ENCODE results near the gene CNTD1. TPM values are rescaled to one million over a fixed set of nuclear protein-coding genes. Genes with fewer than 3 reads are reported as not detected.

The CNTD1 gene
- polyA plus RNA-seq, 1 donor = 0.70 TPM

DNA sequence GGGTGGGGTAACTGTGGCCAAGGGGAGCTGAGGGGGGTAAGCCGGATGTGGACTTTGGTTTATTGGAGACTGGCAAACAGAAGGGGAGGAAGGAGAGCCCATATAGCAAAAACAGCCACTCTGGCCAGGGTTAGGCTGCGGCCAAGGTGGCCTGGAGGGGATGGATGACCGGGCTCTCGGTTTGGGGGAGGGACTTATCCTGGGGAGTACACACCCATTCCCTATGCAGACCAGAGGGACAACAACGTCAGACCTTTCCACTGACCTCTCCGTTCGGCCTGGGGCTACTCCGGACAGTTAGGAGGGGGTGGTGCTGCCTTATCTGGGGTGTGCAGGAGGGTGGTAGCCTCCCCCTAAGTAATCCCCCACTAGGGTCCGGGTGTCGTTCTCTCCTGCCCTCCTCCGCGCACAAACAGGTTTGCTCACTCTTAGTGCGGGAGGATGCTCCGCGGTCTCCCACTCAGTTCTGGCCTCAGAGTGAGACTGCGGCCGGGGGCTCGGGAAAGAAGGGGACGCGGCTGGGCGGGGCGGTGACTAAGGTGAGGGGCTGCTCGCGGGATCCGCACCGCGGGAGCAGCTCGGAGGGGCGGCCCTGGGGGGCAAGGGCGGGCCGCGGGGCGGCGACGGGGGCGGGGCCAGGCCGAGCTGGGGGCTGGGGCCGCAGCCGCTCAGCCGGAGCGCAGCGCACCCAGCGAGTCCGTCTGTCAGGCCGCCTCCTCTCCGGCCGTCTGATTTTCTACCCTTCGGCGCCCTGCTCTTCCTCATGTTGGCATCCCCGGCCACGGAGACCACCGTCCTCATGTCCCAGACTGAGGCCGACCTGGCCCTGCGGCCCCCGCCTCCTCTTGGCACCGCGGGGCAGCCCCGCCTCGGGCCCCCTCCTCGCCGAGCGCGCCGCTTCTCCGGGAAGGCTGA is 18.5 kb upstream of the CNTD1 start, which contains the start of gene WNK4:
Gene WNK4 (plus strand): TSS at position 675 of the 915 bp plus-strand sequence. CDS start 89 bp downstream, at position 764.
- no peak for DNase-seq

DNA sequence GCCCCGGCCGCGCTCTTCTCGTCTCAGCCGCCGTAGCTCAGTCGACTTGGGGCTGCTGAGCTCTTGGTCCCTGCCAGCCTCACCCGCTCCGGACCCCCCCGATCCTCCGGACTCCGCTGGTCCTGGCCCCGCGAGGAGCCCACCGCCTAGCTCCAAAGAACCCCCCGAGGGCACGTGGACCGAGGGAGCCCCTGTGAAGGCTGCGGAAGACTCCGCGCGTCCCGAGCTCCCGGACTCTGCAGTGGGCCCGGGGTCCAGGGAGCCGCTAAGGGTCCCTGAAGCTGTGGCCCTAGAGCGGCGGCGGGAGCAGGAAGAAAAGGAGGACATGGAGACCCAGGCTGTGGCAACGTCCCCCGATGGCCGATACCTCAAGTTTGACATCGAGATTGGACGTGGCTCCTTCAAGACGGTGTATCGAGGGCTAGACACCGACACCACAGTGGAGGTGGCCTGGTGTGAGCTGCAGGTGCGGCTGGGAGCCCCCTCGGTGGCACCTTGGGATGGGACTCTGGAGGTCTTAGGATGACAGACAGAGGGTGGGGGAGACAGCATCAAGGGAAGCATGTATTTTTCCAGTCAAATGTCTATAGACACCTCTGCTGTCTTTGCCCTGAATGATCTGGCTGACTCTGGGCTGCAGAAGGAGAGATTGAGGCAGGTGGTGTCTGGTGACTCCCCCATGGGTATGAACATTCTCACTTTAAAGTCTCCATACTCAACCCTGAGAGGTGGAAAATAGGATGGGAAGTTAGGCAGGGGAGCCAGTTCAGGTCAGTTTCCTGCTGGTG is 17.6 kb upstream of the CNTD1 start:
- no peak for DNase-seq

DNA sequence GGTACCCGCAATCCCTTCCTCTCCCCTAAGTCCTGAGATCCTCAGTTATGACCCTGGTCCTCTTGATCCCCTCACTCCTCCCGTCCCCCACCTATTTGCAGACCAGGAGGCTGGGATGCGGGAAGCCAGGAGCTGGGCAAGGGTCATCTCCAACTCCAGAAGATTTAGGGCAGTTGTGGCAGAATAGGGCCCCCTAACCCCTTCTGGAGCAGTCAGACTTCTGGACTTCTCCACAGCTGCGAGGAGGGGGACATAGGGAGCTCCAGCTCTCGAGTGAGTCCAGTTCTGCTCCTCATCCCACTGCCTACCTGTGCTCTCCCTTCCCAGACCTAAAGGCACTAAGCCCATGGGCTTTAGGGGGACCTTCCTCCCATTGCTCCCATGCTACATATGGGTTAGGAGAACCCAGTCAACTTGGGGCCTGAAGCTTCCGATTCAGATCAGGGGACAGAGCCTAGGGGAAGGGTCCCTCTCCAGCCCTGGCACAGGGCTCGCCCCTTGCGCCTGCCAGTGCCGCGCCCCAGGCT is 17.0 kb upstream of the CNTD1 start:
- DNase-seq = no peak

DNA sequence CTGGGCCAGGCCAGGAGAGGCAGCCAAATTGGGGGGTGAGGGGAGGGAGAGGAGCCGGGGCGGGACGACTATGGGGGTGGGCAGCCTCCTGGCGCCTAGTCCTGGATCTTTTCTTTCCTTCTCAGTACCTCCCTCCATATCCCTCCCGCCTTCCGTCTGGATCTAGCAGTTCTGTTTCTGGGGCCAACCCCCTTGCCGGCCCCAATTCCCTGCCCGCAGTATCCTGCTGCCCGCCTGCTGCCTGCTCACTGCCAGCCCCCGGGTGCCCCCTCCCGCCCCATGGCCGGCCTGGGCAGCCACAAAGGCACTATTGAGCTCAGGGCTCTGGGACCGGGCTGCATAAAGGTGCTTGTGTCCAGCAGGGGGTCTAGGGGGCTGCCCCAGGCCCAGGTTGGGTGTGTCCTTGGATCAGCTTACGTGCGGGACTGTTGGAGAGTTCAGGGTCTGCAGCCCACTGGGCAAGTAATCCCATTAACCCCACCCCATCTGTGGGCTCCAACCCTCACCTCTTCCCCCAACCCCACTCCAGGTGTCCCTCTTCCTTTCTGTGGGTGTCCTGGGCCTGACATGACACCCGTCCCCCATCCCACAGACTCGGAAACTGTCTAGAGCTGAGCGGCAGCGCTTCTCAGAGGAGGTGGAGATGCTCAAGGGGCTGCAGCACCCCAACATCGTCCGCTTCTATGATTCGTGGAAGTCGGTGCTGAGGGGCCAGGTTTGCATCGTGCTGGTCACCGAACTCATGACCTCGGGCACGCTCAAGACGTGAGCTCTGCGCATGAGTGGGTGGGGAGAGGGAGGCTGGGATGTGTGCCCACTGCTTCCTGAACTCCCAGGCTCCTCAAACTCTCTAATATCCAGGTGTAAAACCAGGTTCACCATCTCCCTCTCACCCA is 16.2 kb upstream of the CNTD1 start:
- DNase-seq = no peak

DNA sequence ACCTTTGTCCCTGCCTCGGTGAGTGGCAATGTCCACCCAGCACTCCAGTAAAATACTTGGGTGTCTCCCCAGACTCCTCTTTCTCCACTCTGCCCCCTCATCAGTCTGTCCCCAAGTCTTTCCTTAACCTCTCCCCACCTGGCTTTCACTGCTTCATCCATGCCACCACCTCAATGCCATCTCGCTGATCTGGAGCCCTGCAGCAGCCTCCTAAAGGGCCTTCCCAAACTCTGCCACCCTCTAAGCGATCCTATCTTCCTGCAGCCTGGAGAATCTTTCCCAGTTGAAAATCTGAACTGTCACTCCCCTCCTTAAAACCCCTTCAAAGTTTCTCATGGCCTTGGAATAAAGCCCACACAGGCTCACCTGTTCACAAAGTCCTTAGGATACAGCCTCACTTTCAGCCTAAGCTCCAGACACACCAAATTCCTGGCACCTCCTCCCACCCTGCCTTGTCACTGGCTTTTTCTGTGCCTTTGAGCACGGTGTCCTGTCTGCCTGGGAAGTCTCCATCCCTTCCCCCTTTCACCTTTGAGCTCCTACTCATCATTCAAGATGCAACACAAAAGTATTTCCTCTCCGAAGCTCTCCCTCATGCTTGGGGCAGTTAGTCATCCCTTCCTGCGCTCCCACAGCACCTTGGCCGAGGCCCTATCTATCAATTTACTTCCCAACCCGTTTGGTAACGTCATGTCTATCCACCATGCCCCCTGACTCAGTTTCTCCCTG is 15.4 kb upstream of the CNTD1 start:
- DNase-seq = no peak

DNA sequence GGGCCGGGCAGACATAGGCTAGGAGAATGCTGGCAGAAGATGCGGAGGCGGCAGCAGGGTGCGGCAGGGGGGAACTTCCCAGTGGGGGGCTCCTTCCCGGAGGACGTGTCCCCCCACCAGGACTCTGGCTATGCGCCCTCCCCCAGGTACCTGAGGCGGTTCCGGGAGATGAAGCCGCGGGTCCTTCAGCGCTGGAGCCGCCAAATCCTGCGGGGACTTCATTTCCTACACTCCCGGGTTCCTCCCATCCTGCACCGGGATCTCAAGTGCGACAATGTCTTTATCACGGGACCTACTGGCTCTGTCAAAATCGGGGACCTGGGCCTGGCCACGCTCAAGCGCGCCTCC is 14.9 kb upstream of the CNTD1 start:
- no peak for DNase-seq

DNA sequence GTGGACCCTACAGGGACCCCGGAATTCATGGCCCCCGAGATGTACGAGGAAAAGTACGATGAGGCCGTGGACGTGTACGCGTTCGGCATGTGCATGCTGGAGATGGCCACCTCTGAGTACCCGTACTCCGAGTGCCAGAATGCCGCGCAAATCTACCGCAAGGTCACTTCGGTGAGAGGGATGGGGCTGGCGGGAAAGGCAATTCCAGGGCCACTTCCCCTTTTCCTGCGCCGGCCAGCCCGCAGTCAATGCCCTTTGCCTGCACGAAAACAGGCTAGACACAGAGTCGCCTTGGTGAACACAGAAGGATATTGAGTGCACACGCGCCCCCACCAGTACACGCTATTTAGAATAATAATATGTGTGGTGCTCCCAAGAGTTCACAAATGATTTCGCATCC is 14.3 kb upstream of the CNTD1 start:
- no peak for DNase-seq

DNA sequence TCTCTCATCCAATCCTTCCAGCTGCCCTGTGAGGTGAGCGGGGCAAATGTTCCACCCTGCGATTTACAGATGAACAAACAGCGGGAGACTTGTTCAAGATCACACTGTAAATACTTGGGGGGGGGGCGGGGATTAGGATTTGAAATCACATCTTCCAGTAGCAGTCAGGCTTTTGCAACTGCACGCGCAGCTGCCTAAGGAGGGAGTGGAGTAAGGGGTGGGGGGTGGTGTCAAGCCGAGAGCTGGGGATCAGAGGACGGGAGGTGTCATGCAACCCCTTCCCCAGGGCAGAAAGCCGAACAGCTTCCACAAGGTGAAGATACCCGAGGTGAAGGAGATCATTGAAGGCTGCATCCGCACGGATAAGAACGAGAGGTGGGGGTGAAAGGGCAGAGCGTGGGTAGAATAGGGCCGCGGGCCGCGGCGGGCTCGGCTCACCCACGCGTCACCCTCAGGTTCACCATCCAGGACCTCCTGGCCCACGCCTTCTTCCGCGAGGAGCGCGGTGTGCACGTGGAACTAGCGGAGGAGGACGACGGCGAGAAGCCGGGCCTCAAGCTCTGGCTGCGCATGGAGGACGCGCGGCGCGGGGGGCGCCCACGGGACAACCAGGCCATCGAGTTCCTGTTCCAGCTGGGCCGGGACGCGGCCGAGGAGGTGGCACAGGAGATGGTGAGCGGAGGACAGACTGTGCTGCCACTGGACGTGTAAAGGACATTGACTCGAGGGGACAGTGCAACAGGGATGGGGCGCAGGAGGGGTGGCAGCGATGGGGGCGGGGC is 13.7 kb upstream of the CNTD1 start:
- DNase-seq = no peak

DNA sequence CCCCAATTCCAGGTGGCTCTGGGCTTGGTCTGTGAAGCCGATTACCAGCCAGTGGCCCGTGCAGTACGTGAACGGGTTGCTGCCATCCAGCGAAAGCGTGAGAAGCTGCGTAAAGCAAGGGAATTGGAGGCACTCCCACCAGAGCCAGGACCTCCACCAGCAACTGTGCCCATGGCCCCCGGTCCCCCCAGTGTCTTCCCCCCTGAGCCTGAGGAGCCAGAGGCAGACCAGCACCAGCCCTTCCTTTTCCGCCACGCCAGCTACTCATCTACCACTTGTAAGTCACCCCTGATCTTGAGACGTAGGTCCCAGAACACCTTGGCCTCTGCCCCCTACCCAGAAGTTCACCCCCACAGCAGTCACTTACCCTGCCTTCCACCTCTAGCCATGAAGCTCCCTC is 11.4 kb upstream of the CNTD1 start:
- DNase-seq = no peak

DNA sequence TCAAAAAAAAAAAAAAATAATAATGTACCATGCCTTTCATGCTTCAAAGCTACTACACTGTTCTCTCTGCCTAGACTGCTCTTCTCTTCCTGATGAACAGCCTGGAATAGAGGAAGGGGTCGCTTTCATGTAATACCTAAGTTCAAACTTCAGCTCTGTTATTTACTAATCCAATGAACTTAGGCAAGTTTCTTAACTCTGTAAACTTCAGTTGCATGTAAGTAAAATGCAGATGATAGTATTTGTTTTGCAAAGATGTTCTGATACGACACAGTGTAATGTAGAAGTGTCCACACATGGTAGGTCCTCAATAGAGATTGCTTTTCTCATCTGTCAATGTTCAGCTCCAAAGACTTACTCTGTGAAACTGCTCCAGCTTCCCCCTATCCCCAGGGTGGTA is 6.7 kb upstream of the CNTD1 start:
- DNase-seq = no peak

DNA sequence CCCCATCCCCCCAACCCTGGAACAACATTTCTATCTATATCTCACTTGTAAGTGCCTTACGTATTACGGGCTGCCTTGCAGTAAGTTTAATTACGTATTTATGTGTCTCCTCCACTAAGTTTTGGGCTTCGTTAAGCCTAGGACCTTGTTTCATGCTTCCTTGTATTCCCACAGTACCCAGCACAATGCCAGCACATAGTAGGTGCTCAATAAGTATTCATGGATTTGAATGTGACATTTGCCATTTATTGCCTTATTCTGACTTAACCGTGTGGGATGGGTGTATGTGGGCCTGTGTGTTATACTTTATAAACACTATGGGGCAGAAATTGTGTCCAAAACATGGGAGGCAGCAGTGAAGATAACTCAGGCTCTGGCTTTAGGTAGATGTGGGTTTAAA is 6.1 kb upstream of the CNTD1 start:
- DNase-seq = no peak

DNA sequence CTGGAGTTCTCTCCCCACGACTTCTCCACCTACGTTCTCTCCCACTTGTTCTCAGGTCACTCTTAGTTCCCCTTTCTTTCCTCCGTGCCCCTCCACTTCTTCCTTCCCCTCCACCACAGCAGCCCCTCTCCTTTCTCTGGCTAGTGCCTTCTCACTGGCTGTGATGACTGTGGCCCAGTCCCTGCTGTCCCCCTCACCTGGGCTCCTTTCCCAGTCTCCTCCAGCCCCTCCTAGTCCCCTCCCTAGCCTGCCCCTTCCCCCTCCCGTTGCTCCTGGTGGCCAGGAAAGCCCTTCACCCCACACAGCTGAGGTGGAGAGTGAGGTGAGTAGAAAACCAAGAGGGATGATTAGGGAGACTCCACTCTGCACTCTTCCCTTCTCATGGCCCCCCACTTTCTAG is 3.6 kb upstream of the CNTD1 start:
- DNase-seq = no peak

DNA sequence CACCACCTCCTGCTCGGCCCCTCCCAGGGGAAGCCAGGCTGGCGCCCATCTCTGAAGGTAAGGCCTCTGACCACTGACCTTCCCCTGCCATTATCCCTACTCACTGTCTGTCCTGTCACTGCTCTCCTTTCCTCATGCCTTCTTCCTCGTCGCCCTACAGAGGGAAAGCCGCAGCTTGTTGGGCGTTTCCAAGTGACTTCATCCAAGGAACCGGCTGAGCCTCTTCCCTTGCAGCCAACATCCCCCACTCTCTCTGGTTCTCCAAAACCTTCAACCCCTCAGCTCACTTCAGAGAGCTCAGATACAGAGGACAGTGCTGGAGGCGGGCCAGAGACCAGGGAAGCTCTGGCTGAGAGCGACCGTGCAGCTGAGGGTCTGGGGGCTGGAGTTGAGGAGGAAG is 3.2 kb upstream of the CNTD1 start:
- DNase-seq = no peak

DNA sequence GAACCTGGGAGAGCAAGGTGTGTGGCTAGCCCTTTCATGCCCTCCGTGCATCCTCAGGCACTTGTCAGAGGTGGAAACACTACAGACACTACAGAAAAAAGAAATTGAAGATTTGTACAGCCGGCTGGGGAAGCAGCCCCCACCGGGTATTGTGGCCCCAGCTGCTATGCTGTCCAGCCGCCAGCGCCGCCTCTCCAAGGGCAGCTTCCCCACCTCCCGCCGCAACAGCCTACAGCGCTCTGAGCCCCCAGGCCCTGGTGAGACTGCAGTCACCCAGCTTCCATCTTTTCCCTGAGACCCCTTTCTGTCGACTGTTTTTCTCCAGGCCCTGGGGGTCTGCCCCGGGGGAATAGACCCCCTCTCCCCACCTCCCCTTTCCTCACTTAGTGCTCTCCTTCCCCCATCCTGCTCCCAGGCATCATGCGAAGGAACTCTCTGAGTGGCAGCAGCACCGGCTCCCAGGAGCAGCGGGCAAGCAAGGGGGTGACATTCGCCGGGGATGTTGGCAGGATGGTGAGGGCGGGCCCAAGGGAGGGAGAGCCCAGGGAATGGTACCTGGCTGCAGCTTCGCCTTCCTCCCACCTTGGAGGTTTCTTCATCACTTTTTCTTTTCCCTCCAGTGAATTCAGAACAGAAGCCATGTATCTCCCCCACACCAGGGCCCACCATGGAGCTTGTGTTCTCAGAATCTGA is 2.4 kb upstream of the CNTD1 start:
- DNase-seq = no peak

DNA sequence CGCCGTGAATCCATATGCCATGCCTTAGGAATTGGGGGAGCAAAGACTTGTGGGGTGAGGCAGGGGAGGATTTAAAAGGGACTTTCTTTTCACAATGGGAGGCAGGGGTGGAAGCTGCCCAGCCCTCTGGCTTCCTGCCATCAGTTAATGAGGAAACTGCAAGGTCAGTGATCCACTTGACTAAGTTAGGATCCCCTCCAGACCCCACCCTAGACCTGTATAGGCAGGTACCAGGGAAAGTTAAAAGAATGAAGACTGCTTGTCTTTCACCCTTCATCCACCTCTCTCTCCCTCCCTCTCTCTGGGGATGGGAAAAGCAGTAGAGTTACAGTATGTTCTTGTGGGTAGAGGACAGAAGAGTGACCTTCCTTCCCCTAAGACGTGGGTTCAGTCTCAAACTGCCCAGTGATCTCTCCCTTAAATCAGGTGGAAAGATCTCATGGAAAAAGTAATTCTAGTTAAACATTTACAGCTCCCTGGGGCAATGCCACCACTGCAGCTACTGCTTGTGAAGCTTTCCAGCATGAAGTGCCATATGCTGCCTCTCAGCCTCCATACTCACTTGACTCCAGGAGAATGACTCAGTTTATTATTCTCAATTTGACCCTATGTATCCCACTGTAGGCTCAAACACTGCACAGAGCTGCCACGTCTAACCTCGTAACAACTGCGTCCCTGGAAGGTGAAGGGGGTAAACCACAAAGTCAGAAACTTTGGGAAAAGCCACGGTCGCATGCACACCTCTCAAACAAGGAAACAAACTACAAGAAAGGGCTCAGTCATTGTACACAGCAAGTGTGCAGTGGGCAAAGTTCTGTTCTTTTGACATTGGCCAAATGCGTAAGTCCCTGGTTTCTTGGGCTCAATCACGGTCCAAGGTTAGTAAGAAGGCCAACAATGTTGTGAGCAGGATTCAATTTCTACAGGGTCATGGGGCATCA is 1.3 kb upstream of the CNTD1 start:
- no peak for DNase-seq

DNA sequence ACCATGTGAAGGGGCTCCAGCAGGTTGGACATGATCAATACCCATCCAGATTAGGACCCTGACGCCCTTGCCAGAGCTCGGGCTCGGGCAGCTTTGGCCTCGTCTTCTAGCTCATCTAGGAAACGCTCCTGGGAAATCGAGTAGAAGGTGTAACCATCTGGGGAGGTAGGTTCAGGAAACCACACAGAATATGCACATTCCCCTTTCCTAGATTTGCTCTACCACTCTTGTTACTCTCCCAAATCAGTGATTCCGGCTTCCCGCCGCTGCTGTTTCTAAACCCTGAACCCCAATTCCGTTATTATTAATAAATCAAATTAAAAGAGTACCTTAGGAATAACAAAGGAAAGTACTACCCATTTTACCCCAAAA is 664 bp upstream of the CNTD1 start:
- DNase-seq = no peak

DNA sequence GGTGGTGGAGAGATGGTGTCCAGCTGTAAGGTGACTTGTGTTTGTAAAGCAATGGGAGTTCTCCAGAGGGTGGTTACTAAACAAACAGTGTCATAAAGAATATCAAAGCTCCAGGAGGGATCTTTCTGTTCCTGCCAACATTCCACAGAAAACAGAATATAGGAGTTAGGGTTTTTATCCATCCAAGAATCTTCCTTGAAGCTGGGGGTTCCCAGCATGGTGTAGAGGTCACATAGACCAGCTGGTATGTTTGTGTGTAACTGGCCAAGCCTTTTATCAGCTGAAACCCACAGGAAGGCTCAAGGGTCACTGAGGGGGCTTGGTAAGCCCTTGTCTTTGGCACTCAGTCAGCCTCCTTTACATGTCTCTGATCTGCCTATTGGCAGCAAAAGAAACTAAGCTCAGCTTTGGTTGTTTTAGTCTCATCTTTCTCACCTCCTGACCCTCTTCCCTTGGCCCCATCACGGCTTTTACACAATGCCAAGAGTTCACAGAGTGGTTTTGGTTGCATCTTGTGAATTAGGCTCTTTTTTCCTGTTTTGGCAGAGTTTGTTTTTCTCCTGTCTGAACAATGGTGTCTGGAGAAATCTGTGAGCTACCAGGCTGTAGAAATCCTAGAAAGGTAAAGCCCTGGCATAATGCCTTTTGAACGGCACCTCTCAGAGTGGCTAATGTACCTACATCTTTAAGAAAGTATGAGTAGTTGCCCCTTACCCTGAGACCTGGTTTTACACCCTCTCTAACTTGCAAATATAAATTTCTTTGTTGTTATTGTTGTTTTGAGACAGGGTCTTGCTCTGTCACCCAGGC is 4.6 kb downstream of the CNTD1 start:
- DNase-seq = no peak

DNA sequence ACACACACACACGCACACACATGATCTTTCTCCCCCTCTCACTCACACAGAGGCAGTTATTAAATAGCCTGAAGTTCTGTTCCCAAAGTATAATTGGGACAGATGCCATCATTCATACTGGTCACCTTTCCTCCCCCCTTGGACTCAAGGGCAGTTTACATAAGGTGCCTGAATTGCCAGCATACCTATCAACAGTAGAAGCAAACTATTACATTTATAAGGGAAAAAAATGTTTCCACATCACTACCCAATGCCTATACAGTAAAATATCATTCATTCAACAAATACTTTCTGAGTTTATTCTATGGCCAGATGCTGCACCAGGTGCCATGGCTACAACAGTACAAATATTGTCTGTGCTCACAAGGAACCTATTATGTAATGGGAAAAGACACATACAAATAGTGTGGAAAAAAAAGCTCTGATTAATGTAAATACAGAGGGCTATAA is 6.3 kb downstream of the CNTD1 start:
- no peak for DNase-seq

Measured in hindlimb muscle (tissue), 1 donor.